AG08396 (cell line): ENCODE data around the gene C1QTNF5.
A peak's percentile ranks its signal among the peaks of the same experiment; 100 is the strongest.

Experiments
- DNase-seq: peaks from one replicate; pipeline ENCODE4 v3.0.0; 2012; ENCODE audit warnings: low spot score, mixed read lengths

C1QTNF5 gene

DNA sequence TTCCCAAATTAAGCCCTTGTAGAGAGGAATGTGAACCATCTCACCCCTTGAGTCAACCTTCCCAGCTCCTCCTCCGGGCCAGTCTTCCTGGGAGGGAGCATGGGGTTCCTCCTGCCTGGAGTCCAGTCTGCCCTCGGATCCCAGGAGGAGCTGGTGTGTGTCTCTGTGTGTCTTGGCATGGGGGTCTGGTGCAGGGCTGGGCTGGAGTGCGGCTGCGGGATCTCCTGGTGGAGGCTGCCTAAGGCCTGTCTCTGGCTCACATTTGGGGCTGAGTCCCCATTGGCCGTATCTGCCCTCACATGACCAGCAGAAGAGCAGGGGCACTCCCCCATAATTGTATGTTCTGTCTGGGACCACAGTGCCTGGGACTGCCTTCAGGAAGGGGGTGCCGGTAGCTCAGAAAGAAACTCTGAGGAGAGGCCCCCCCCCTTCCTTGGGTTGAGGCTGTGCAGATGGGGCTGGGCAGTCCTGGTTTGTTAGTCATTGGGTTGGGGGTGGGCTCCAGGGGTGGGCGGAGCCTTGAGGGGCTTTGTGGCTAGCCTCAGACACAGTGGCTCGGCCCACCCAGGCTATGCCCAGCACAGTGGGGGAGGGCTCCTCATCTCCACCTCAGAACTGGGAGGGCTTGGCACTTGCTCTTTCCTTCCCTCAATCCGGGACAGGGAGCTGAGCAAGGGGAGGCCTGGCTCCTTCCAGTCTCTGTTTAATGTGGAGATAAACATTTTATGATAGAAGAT, 2.9 kb downstream of the C1QTNF5 start:
- peak; percentile 85 for DNase-seq

- no peak for DNase-seq
Observed at GRCh38 chr11:119336744-119337469, 3.8 kb downstream of the C1QTNF5 start.

- no peak for DNase-seq
Observed at GRCh38 chr11:119335655-119336543, 4.8 kb downstream of the C1QTNF5 start.

DNA sequence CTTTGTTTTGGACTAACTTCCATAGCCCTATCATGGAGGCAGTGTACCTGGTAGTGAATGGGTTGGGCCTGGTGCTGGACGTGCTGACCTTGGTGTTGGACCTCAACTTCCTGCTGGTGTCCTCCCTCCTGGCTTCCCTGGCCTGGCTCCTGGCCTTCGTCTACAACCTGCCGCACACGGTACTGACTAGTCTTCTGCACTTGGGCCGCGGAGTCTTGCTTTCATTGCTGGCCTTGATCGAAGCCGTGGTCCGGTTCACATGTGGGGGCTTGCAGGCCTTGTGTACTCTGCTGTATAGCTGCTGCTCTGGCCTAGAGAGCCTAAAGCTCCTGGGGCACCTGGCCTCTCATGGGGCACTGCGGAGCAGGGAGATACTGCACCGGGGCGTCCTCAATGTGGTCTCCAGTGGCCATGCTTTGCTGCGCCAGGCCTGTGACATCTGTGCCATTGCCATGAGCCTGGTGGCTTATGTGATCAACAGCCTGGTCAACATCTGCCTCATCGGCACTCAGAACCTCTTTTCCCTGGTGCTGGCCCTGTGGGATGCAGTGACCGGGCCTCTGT, 5.5 kb downstream of the C1QTNF5 start:
- DNase-seq = no peak

GRCh38 chr11:119334174-119334930, 6.3 kb downstream of the C1QTNF5 start, which contains the start of gene RNF26:
Gene RNF26, plus strand, starts transcription at chr11:119334527. Its CDS starts 596 bp downstream, at chr11:119335123.
- peak; percentile 98 for DNase-seq

DNA sequence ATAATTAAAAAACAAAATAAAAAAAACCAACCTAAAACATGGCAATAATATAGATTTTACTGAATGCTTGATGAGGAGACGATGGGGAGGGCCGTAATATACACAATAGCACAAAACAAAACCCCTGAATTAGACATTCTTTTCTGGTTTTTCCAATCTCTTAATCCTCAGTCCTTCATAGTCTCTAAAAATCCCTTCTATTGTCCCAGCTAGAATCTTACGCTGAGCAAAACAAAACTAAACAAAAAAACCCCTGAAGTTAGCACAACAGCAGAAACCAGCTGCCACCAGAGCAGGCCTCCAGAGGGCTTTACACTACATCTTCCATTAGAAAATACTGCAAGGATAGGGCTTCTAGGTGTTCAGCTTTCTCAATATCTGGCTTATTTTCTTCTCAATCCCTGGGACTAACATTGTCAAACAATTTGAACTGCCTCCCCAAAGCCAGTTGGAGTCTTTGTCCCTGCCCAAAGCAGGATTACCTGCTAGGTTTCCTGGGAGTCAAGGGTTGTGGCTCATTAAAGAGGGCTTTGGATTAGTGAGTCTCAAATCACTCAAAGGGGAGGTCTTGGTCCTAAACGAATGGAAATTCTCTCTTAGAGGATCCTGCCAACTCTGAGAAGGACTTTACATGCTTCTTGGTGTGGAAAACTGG, 8.4 kb downstream of the C1QTNF5 start:
- no peak for DNase-seq

- DNase-seq = no peak
Observed at GRCh38 chr11:119330237-119330636, 10.4 kb downstream of the C1QTNF5 start.

GRCh38 chr11:119329320-119329719, 11.4 kb downstream of the C1QTNF5 start:
- no peak for DNase-seq

DNA sequence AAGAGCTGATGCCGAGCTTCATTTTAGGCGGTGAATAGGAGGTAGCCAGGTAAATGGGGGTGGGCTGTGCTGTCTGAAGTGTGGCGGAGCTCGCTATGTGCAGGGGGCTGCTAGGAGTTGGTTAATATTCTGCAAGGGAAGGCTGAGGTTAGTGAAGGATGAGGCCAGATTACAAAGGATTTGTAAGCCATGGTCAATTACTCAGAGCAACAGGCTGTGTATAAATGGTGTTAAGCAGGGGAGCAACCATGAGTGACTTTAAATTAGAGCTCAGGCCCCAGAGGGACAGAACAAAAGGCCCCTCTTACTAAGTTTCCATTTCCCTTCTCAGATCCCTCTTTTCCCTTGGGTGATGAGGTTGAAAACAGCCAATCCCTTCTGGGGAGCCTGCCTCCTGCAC, 16.5 kb downstream of the C1QTNF5 start:
- DNase-seq = no peak

DNA sequence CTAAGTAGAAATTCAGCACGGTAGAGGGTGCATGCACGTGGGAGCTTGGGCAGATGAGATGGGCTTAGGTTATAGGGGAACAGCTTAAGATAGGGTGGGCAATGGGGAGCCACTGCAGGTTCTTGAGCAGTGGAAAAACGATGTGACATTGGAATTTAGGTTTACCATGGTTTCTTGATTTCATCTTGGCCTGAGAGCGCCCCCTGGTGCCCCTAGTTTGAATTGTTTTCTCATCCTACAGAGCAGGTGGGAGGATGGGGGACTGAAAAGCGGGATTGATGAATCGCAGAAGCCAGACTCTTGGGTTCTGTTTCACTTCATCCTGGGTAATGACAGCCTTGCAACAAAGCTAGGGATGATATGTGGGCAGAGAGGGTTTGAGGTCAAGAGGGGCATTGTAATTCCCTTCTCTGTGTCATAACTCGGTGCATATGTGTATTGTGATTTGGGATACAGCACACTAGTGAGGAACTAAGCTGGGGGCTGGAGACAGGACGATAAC, 17.1 kb downstream of the C1QTNF5 start:
- peak; percentile 74 for DNase-seq

- no peak for DNase-seq
Observed at GRCh38 chr11:119322921-119323531, 17.7 kb downstream of the C1QTNF5 start.

DNA sequence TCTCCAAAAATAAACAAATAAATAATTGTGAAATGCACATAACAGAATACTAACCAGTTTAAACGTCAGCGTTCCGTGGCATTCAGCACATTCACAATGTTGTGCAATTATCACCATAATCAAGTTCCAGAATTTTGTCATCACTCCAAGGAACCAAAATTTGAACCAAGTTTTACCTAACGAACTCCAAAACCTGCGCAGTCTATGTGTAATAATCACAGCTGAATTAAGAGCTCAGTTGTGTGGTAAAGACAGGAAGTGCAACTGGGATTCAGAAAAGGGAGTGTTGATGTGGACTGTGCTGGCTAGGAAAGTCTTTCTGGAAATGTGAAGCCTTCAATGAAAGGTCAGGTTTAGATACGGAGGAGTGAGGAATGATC, 18.3 kb downstream of the C1QTNF5 start:
- DNase-seq = no peak

- DNase-seq = peak; percentile 82
Observed at GRCh38 chr11:119320776-119321524, 19.7 kb downstream of the C1QTNF5 start.

- DNase-seq = no peak
Observed at GRCh38 chr11:119320240-119320775, 20.4 kb downstream of the C1QTNF5 start.

GRCh38 chr11:119319700-119320239, 20.9 kb downstream of the C1QTNF5 start:
- DNase-seq = no peak

- DNase-seq = no peak
Observed at GRCh38 chr11:119319136-119319699, 21.5 kb downstream of the C1QTNF5 start.

DNA sequence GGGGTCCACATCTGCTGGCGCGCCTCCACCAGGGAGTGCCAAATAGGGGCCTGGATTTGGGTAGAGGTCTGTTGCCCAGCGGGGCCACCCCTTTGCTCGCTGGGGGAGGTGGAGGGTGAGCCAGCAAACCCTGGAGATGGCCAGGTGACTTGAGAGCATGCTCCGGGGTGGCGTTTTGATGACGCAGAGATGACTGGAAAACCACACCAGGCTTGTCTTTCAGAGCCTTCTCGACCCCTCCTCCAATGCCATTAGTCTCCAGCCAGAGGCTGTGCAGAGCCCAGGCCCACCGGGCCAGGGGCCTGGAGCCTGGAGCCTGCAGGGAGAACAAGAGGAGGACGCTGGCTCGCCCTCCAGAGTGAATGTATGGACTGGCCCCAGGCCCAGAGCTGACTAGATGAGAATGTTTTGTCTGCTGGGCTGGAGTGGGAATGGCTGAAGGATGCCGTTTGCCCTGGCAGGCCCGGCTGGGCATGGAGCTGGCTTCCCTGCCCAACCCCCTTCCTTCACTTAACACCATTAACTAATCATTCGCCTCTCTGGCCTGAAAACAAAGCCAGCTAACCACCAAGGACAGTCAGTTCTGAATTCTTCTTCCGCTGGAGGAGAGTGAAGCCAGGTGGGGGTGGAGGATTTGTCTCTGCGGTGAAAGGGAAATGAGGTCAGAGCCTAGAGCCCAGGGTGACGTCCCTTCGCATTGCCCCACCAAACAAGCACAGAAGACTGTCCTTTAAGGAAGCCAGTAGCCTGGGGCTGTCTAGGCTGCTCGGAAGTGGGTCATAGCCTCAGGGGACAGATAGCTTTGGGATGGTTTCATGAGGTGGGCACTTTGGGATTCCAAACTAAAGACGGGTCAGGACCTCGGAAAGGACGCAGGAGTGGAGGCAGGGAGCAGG, 22.2 kb downstream of the C1QTNF5 start:
- DNase-seq = peak; percentile 51
